HK-2 (cell line): ENCODE results near the gene CADM3.

ENCODE experiments used
- DNase-seq: peaks from one replicate; pipeline ENCODE4 v3.0.0-alpha.2; 2018; ENCODE audit not compliant: unreplicated experiment

Gene CADM3

DNA sequence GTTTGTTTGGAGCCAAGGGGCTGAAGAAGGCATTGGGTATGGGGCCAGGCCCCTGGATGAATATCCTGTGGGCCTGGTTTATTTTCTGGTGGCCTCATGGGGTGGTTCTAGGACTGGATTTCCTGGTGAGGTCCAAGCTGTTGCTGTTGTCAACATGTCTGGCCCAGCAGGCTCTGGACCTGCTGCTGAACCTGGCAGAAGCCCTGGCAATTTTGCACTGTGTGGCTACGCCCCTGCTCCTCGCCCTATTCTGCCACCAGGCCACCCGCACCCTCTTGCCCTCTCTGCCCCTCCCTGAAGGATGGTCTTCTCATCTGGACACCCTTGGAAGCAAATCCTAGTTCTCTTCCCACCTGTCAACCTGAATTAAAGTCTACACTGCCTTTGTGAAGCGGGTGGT lies 34.7 kb downstream of the CADM3 start:
- no peak for DNase-seq

DNA sequence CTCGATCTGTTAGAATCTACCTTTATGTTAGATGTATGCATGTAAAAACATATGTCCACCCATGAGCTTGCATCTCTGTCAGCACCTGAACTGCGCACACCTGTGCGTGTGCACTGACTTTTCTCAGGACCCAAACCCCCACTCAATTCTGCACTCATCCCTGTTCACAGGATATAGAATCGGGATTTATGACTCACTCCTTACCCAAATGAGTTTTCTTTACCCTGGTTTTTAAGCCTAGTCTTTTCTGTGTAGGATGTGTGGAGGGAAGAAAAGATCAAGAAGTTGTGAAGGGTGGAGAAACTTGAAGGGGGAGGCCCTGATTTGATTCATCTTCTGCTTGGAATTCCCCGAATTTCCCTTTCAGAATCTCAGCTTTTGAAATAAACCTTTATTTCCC lies 35.7 kb downstream of the CADM3 start:
- no peak for DNase-seq

DNA sequence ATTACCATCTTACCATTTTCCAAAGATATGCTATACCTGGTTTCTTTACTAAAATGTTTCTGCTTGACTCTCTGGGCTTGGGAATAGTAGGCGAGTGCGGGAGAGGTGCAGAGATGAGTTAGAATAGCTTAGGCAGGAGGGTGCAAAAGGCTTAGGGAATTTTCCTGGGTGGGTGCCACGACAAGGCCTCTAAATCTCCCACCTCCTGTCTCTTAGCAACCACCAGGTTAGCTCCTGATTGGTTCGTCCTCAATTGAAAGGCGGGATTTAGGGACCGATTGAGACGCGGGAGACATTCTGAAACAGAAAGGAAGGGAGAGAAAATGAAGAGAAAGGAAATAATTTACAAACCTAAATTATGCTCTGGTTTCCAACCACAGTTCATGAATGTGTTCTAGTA lies 36.4 kb downstream of the CADM3 start:
- DNase-seq, result no peak

DNA sequence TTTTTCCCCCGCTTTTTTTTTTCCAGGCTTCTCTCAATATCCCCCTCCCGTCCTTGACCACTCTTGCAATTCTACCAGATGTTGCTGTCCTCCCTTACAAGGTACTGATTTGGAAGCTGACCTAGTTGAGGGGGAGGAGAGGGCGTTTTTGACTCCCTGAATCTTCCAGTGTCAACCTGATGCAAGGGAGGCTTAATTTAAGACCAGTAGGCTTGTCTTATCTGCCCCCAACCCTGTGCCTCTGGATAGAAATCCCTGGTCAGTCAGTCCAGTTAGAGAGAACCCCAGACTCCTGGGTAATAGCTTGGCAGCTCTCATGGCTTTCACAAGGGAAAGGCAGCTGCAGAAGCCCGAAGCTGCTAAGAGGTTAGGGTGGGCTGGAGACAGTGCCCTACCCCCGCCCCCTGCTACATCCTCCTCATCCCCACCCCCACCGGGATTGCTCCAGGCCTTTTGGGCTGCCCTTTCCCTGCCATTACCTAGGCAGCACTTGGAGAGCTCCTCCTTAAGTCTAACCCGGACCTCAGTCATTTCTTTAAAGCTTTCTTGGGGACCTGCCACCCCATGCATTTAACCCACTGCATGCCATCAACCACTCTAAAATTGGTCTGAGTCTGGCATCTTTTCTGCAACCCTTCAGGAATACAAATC lies 36.9 kb downstream of the CADM3 start:
- no peak for DNase-seq

DNA sequence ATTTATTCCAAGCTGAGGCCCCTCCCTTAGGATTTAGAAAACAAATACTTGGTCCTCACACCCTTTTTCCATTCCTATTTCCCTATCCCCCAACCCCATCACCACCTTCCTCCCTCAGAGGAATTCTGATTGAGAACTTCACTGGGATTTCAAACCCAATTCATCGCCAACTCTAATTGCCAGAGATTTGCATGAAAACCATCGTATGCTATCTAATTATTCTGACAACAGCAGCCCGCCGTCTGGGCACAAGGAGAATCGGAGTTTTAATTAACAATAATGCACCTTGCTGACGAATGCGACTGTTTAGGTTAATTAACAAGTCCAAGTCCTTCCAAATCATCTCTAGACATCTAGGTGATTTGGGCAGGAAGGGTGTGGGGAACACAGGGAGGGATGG lies 37.6 kb downstream of the CADM3 start:
- no peak for DNase-seq

DNA sequence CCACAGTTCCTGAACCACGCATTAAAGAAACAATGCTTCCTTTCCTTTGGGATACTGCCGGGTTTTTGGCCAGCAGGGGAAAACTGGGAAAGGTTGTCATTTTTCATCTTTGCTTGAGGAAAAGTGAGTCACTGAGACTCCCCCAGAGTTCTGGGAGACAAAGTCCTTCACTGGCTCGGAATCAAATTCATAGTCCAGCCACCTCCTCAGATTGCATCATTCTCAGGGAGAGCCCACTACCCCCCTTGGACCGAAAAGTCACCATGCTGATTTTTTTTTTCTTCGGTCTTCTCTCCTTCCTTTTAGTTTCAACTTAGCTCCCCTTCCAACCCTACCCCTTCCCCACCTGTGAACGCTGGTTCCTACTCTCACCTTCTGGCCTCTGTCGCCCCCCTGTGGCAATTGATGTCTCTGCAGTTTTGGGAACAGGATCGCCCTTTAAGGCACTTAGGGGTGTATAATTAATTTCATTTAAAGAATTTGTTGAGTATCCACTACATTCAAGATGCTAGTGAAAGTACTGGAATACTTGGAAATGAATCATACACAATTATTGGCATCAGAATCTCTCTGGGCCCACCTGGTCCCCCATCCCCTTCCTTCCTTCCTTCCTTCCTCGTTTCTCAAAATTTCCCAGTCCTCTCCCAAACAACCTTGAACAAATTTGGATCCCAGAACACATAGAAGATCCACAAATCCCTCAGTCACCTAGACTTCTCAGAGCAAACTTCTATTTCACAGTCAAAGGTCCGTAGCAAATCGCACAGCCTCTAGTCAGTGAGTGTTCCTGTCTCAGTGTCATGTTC lies 40.1 kb downstream of the CADM3 start:
- DNase-seq, result peak; percentile 47

DNA sequence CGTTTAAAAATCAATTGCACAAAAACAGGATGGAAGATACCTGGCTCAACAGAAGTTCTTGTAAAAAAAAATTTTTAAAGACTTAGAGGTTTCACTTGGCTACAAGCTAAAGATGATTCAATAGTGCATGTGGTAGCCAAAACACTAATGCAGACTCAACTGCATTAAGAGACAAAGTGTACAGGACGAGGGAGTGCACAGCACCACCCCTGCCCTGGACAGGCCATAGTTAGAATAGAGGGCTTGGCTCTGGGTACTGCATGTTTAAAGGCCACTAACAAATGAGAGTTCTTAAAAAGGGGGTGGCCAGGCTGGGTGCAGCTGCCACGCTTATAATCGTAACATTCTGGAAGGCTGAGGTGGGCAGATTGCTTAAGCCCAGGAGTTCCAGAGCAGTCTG lies 41.2 kb downstream of the CADM3 start:
- DNase-seq, result no peak

DNA sequence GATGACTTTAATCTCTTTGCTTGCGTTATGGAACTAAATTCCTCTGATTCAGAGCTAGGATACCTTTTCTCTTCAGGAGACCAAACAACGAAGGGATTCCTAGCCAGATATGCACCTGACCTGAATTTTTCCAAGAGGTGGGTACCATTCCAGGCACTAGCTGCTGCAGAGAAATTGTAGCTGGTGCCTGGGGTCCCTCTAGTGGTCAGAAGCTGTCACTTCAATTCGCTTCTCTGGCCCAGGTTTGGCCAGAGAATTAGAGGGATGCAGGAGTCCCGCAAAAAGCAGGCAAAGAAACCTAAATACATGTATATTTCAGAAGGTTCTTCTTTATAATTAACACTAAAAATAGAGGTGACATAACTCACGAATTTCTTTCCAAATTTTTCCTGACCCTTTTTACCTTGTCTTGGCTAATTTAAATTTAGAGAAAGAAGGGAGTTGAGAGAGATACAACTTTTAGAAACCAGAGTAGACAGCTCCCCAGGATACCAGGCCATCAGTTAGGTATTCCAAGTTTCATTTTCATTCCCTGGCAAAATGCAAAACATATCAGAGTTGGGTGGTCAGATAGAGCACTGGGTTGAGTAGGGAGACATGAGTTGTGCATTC lies 42.8 kb downstream of the CADM3 start:
- peak; percentile 35 for DNase-seq

DNA sequence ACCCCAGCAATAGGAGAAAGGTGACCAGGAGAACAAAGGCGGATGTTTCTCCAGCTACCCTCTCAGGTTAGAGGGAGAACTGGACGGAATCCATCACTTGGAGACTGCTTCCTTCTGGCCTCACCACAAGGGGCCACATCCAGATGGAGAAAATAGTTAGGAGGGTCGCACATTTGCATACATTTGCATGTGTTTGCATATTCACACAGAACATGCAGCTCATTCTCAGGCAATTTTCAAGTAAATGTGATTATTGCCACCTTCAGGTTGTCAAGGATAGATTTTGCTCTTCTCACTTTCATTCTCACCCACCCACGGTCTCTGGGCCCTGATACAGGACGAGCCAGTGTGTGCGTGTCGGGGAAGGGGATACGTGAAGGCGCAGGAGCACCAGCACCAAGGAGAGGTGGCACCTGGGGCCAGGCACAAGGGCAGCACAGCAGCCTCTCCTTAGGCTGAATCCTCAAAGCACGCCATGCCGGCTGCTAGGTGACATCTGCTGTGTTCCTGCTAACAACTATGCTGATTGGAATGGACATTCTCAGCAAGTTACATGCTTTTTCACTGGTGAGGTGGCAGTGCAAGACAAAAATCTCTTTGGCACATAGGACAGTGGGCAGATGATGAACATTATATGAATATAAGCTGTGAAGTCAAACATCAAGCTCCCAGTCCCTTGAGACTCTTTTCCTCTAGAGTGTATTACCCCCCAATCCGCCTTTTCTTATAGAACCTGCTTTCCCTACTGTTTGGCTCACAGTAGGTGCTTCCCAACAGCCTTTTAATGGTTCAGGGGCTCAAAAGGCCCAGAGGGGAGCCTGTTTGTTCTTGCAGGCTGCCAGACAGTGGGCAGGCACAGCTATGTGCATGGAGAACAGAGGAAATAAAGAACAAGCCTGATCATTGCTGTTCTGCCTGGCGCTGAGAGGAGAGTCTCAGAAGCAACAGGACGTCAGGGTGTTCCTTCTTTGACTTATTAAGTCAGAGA lies 47.5 kb downstream of the CADM3 start:
- no peak for DNase-seq

DNA sequence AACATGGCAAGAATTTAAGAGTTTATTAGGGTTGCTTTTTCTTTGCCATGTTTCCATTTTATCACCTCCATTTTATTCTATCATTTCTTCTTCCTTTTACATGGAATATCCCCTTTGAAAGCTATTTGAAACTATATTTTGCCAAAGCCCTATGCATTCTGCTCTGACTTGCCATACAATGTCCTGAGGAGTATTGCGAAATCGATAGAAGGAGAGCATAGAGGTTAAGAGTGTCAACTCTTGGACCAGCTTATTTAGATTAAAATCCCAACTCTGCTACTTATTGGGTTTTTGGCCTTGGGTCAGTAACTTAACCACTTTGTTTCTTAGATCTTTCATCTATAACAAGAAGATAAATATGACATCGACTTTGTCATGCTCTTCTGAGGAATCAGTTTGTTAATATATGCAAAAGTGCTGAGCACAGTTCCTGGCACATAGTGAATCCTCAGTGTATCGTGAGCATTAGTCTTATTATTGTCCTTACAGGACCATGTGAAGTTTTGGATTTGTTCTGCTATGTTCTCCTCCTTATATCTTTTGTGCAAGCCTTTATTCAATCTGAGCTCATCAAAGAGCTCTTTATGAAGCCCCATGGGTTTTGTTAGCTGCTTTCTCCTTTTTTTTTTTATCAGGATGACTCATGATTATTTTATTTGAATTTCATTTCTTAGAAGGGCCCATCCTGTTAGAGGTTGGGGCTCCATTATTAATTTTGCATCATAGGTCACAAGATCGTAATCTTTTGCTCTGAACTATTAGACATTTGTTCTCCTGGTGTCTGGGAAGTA lies 50.9 kb downstream of the CADM3 start:
- DNase-seq, result no peak

DNA sequence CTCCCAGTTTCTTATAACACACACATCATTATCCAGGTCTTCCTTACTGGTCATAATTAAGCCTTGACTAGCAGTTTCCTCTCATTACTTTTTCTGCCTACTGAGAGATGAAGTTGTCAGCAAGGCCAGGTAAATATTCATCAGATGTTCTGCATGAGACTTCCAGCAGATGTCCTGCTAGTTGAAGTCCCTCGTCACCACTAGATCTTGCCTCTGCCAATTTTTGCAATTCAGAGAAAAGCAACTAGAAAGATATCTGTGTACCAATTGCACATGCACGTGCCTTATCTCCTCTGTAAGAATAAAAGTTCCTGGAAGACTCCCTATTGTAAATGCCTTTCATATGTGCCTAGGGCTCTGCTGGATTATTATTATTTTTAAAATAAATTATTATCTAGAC lies 51.6 kb downstream of the CADM3 start:
- DNase-seq, result no peak

DNA sequence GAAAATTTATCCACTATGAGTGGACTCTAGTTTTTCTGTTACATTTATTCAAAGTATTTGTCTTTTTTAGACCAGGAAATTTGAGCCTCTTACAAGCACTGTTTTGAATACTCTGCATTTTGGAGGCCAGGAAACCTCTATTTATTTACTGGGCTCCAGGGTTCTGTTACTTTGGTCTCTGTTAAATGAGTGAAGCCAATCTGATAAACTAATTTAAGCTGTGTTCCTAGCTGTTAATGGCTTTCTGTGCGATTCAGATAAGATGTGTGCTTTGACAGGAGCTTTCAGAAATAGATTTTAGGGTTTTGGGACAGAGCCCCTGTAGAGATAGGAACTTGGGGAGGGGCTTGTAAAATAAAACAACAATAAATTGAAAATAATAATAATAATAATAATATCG lies 57.1 kb downstream of the CADM3 start:
- no peak for DNase-seq

DNA sequence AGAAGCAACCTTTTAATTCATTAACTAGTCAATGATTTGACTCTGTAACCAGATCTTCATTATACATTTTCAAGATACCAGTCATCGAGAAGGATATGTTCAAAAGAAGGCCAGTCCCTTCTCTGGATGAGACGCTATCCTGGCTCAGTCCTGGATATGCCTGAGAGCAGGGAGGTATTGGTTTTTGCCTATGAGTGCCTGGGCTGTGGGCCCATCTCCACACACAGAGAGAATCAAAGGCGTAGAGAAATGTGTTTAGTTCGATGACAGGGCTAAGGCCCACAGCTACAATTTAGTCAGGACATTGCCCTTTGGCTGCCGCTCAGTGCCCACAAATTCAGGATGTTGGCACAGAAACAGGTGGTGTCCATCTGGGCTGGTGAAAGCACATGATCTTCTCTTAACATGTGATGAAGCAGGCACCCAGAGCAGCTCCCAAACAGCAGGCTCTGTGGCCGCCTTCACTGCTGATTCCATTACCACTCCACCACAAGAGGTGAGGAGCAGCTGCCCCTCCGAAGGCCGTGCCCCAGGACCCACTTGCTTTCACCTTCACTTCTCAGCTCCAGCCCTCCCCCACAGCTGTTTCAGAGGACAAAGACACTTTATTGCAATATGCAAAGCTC lies 58.0 kb downstream of the CADM3 start:
- no peak for DNase-seq

DNA sequence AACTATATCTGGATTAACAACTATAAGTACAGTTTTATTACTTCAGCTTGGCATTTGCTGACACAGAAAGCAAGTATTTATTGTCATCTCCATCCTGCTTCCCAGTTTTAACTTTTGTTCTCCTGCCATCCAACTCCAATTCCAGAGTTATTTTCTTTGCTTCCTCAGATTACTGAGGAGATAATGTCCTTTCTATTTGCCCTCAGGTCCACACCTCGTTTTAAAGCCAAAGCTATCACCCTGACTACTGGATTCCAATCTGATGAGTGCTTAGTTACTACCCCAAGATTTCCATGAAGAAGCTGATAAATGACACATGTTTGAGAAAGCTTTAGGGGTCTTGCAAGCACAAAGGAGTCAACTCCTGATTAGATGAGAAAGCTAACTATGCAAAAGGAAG lies 58.5 kb downstream of the CADM3 start:
- DNase-seq, result no peak

DNA sequence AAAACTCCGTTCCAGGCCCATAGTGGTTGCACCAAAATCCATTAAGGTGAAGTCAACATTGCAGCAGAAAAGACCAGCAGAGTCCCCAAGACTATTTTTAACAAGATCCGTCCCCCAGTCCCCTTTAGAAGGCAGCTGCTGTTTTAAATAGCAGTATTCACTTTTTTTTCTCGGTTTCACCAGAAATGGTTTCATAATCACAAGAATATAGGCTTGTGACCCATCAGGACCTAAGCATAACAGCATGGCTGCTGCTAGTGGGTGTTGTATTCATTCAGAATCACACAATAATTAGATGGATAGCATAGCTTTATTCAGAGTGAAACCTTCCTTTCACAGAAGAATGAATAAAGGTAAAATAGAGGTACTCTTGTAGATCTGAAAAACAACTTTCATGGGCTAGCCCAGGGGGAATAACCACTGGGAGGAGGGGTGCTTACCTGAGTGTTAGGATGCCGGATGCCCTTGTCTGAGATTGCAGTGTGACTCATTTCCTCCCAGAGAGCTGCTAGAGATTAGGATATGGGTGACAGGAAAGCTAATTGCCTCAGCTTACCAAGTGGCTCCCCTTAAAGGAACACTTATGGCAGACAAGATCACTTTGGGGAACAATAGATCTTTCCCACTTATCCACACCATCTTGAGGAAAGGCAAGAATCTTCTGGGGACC lies 68.3 kb downstream of the CADM3 start:
- DNase-seq, result no peak

DNA sequence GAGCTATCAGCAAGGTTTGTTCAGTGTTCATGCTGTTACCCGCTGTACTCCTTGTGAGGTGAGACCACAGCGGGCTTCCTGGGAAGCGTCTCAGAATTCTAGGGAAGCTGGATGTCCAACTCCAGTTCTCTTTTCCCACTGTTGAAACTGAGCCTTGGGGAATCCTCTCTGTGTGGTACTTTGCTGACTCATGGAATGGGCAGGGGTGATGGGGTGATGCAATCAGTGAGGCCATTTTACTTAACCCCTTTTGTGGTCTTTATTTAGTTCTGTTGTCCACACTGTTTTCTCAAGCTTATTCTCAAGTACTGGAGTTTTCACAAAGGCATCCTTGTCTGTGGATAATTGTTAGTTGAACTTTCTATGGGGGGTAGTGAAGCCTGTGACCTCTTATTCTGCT lies 75.9 kb downstream of the CADM3 start:
- no peak for DNase-seq

DNA sequence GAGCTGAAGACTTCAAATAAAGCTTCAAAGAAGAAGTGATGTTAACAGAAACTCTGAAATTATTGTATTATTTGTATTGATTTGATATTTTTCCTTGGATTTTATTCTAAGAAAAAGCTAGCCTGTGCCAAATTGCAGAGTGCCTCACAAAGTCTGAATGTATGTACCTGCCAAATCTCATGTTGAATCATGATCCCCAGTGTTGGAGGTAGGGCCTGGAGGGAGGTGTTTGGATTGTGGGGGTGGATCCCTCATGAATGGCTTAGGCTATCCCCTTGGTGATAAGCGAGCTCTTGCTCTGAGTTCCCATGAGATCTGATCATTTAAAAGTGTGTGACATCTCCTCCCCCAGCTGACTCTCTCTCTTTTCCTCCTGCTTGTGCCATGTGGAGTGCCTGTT lies 76.9 kb downstream of the CADM3 start:
- DNase-seq, result no peak

DNA sequence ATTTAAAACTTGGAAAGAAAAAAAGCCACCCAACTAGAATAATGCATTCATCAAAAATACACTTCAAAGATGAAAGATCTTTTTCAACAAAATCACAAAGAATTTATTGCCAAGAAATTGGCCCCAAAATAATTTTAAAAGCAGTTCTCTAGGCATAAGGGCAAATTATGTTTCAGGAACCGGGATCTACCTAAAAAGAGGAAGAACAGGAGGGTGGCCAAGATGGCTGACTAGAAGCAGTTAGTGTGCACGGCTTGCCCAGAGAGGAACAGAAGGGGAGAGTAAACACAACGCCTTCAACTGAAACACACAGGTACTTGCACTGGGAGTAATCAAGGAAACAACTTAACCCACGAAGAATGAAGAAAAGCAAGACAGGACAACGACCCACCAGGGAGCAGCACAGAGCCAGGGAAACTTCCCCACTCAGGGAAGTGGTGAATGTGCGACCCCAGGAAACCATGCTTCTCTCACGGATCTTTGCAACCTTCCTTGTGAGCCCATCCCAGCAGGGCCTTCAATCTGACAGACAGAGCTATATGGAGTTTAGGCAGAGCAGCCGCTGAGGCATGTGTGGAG lies 79.3 kb downstream of the CADM3 start:
- no peak for DNase-seq
